Calu3 (cell line): ENCODE data around the gene OLFM2. TPM values are rescaled to one million over a fixed set of nuclear protein-coding genes. Genes with fewer than 3 reads are reported as not detected.
"Not testable (repeated sequence)": the region's sequence is repeated elsewhere in the genome, so short reads cannot be mapped to it uniquely, and the experiment has no call there.

Experiments
- BruUV-seq: library from RNA; stranded (reverse); fragments of 400-500 nt; replicated peaks from 2 replicates; lab custom pipeline; 2021; lab: Mats Ljungman, UMichigan
- CTCF ChIA-PET: fragments of 300-600 bp; sonication (Branson Sonifier 250); formaldehyde crosslinking; loops from one replicate; lab custom pipeline; 2022; ENCODE audit warnings: antibody characterized with exemption; lab: Charles Lee
- DNase-seq: peaks from one replicate; pipeline ENCODE4 v3.0.0; 2022
- H3K27ac Mint-ChIP-seq: one replicate; pipeline ENCODE4 v1.8.0; 2022; ENCODE audit warnings: mixed read lengths; ENCODE audit not compliant: unreplicated experiment
- H3K27me3 Mint-ChIP-seq: one replicate; pipeline ENCODE4 v1.8.0; 2022; ENCODE audit warnings: mixed read lengths; ENCODE audit not compliant: unreplicated experiment
- H3K36me3 Mint-ChIP-seq: one replicate; pipeline ENCODE4 v1.8.0; 2022; ENCODE audit warnings: mild to moderate bottlenecking, moderate library complexity, mixed read lengths; ENCODE audit not compliant: insufficient read depth, unreplicated experiment
- H3K4me1 Mint-ChIP-seq: one replicate; pipeline ENCODE4 v1.8.0; 2022; ENCODE audit warnings: mild to moderate bottlenecking, low read depth, mixed read lengths; ENCODE audit not compliant: unreplicated experiment
- H3K4me3 Mint-ChIP-seq: one replicate; pipeline ENCODE4 v1.8.0; 2022; ENCODE audit warnings: mild to moderate bottlenecking, low read depth, moderate library complexity, mixed read lengths; ENCODE audit not compliant: unreplicated experiment
- H3K9me3 Mint-ChIP-seq: one replicate; pipeline ENCODE4 v1.8.0; 2022; ENCODE audit warnings: low read depth, mixed read lengths; ENCODE audit not compliant: unreplicated experiment
- CTCF ChIP-seq: fragments of 200-600 bp; IDR thresholded peaks from one replicate; pipeline ENCODE4 v1.8.0; 2022; ENCODE audit warnings: antibody characterized with exemption; ENCODE audit not compliant: unreplicated experiment
- intact Hi-C: fragments of 100-400 bp; cut with micrococcal nuclease; formaldehyde crosslinking; loops from one replicate; pipeline ENCODE4 v1.10.0; 2022; ENCODE audit not compliant: unreplicated experiment
- total RNA-seq: library from RNA; stranded (reverse); gene quantifications from 2 replicates; pipeline ENCODE4 v1.2.3, GENCODE V29; 2022

Gene OLFM2
- total RNA-seq, 1 experiment from 2014 or later: 11.2 TPM

GRCh38 chr19:9947441-9947840 is 11.1 kb upstream of the OLFM2 start:
- H3K4me1 Mint-ChIP-seq: peaks cover 10% of the 10 kb centered on the region
- H3K27me3 Mint-ChIP-seq: peaks cover 28% of the 10 kb centered on the region
- no peaks in the 10 kb centered on the region for H3K9me3 Mint-ChIP-seq
- no peak for TF ChIP-seq CTCF
- H3K27ac Mint-ChIP-seq: no peak overlapping the region
- intact Hi-C loops: no loop called here
- no TSS peak for BruUV-seq
- CTCF ChIA-PET: interaction anchor here (0.6 kb wide), 1 partner anchor 240 kb away, joined by 3 read pairs; no protein-coding TSS in a partner anchor
- no peak for DNase-seq
- no peak overlapping the region for H3K4me3 Mint-ChIP-seq
- no peaks in the 10 kb centered on the region for H3K36me3 Mint-ChIP-seq

GRCh38 chr19:9946528-9947125 is 10.3 kb upstream of the OLFM2 start:
- H3K36me3 Mint-ChIP-seq, intact Hi-C loops, H3K27ac Mint-ChIP-seq, H3K9me3 Mint-ChIP-seq, H3K4me1 Mint-ChIP-seq, H3K4me3 Mint-ChIP-seq, BruUV-seq, DNase-seq: not testable (repeated sequence)
- H3K27me3 Mint-ChIP-seq: peaks cover 35% of the 10 kb centered on the region
- CTCF ChIA-PET: interaction anchor here (0.6 kb wide), 1 partner anchor 240 kb away, joined by 3 read pairs; no protein-coding TSS in a partner anchor

GRCh38 chr19:9945319-9945966 is 9.1 kb upstream of the OLFM2 start:
- intact Hi-C loops: no loop called here
- no peaks in the 10 kb centered on the region for H3K36me3 Mint-ChIP-seq
- BruUV-seq: no TSS peak
- no peak for TF ChIP-seq CTCF
- CTCF ChIA-PET: interaction anchor here (0.6 kb wide), 1 partner anchor 250 kb away, joined by 3 read pairs; no protein-coding TSS in a partner anchor
- peaks cover 47% of the 10 kb centered on the region for H3K27me3 Mint-ChIP-seq
- H3K4me1 Mint-ChIP-seq: peaks cover 10% of the 10 kb centered on the region
- H3K4me3 Mint-ChIP-seq: no peak overlapping the region
- no peak overlapping the region for H3K27ac Mint-ChIP-seq
- H3K9me3 Mint-ChIP-seq: no peaks in the 10 kb centered on the region
- DNase-seq: no peak

GRCh38 chr19:9943744-9944143 is 7.4 kb upstream of the OLFM2 start:
- H3K27ac Mint-ChIP-seq: no peak overlapping the region
- BruUV-seq: no TSS peak
- intact Hi-C loops: no loop called here
- no peak for DNase-seq
- TF ChIP-seq CTCF: no peak
- H3K4me3 Mint-ChIP-seq: no peak overlapping the region
- H3K4me1 Mint-ChIP-seq: peaks cover 10% of the 10 kb centered on the region
- no peaks in the 10 kb centered on the region for H3K9me3 Mint-ChIP-seq
- peaks cover 49% of the 10 kb centered on the region for H3K27me3 Mint-ChIP-seq
- CTCF ChIA-PET: no interaction called here
- no peaks in the 10 kb centered on the region for H3K36me3 Mint-ChIP-seq

GRCh38 chr19:9941671-9942070 is 5.4 kb upstream of the OLFM2 start:
- CTCF ChIA-PET: no interaction called here
- no TSS peak for BruUV-seq

More at GRCh38 chr19:9941671-9942070, 5.4 kb upstream of the OLFM2 start:
- peaks cover 10% of the 10 kb centered on the region for H3K4me1 Mint-ChIP-seq
- H3K36me3 Mint-ChIP-seq: peaks cover 6% of the 10 kb centered on the region
- H3K9me3 Mint-ChIP-seq: no peaks in the 10 kb centered on the region
- H3K4me3 Mint-ChIP-seq: no peak overlapping the region
- no peak overlapping the region for H3K27ac Mint-ChIP-seq
- intact Hi-C loops: no loop called here
- no peak for TF ChIP-seq CTCF
- H3K27me3 Mint-ChIP-seq: peaks cover 49% of the 10 kb centered on the region
- no peak for DNase-seq
